HCT116 (cell line): ENCODE data around the gene DHRSX. TPM values are rescaled to one million over a fixed set of nuclear protein-coding genes. Genes with fewer than 3 reads are reported as not detected.

Experiments used
- ATAC-seq: fragments of 200-7000 bp; cut with Tn5 transposase; 2 replicates; pipeline ENCODE4 v1.9.1; 2020; ENCODE audit warnings: mild to moderate bottlenecking, moderate library complexity
- BruUV-seq: library from RNA; stranded (reverse); fragments of 400-500 nt; replicated peaks from 2 replicates; lab custom pipeline; 2021; lab: Mats Ljungman, UMichigan
- CTCF ChIA-PET: fragments of 300-600 bp; sonication (Branson Sonifier 250); formaldehyde crosslinking; loops from one replicate; lab custom pipeline; 2021; ENCODE audit warnings: antibody characterized with exemption; lab: Charles Lee
- POLR2A ChIA-PET: fragments of 300-600, 350-600 bp; sonication (Branson Sonifier 250); formaldehyde crosslinking; loops from one replicate; lab custom pipeline; 2021; ENCODE audit warnings: antibody characterized with exemption; lab: Charles Lee
- RAD21 ChIA-PET, 2 experiments: fragments of 300-600 bp; sonication (Branson Sonifier 250); formaldehyde crosslinking; loops; one replicate each; lab custom pipeline; 2023; ENCODE audit warnings: low total read pairs in 2 of 2; ENCODE audit not compliant: uncharacterized antibody in 2 of 2, unreplicated experiment in 2 of 2, low non-redundant PET in 1 of 2; lab: Charles Lee
- DNase-seq: peaks from one replicate; pipeline ENCODE4 v3.0.0-alpha.2; 2010; ENCODE audit warnings: low read depth, low spot score
- H2AFZ ChIP-seq: fragments of 200-600 bp; shearing (Covaris generic), sonication (generic); 2 replicates; pipeline ENCODE4 v1.6.1; 2017; ENCODE audit warnings: low read depth, mixed run types, mixed read lengths, antibody characterized with exemption, low read length; ENCODE audit not compliant: poor library complexity, severe bottlenecking
- H3K27ac ChIP-seq: 2 replicates; pipeline ENCODE4 v1.5.1; 2012; ENCODE audit warnings: low read depth, low read length
- H3K27me3 ChIP-seq: fragments of 200-600 bp; sonication (generic); 2 replicates; pipeline ENCODE4 v1.6.1; 2016; ENCODE audit warnings: mixed run types, low read length, mixed read lengths; ENCODE audit not compliant: insufficient read depth
- H3K36me3 ChIP-seq, 2 experiments: fragments of 200-500 bp in 1 of 2; fragments of 200-600 bp in 1 of 2; sonication (Bioruptor generic) in 1 of 2; sonication (generic) in 1 of 2; 2 replicates each; pipeline versions ENCODE4 v1.5.1 to v1.6.1; 2014 to 2016; ENCODE audit warnings: low read length in 2 of 2, inconsistent platforms in 1 of 2, mixed read lengths in 1 of 2, mixed run types in 1 of 2; ENCODE audit not compliant: insufficient read depth in 2 of 2, control insufficient read depth in 1 of 2
- H3K4me1 ChIP-seq, 2 experiments: fragments of 200-600 bp in 1 of 2; sonication (generic) in 1 of 2; 2 replicates each; pipeline versions ENCODE4 v1.5.1 to v1.6.1; 2012 to 2017; ENCODE audit warnings: low read length in 2 of 2, inconsistent platforms in 1 of 2, mild to moderate bottlenecking in 1 of 2, mixed read lengths in 1 of 2, mixed run types in 1 of 2, moderate library complexity in 1 of 2; ENCODE audit not compliant: insufficient read depth in 2 of 2, control insufficient read depth in 1 of 2
- H3K4me2 ChIP-seq: fragments of 200-600 bp; sonication (generic); 2 replicates; pipeline ENCODE4 v1.6.1; 2017; ENCODE audit warnings: mixed run types, low read length, mixed read lengths
- H3K4me3 ChIP-seq, 2 experiments: fragments of 200-600 bp in 1 of 2; sonication (generic) in 1 of 2; replicated peaks in 1 of 2; 2 replicates each; pipeline ENCODE4 v1.5.1; 2011 to 2016; ENCODE audit warnings: low read length in 2 of 2, control low read depth in 1 of 2, low read depth in 1 of 2, mild to moderate bottlenecking in 1 of 2, mixed read lengths in 1 of 2, mixed run types in 1 of 2
- H3K79me2 ChIP-seq: fragments of 200-600 bp; sonication (generic); 2 replicates; pipeline ENCODE4 v1.6.1; 2017; ENCODE audit warnings: mild to moderate bottlenecking, mixed run types, low read length, moderate library complexity, mixed read lengths; ENCODE audit not compliant: insufficient read depth
- H3K9ac ChIP-seq: fragments of 200-600 bp; sonication (generic); 2 replicates; pipeline ENCODE4 v1.6.1; 2016; ENCODE audit warnings: low read length, mixed read lengths
- H3K9me2 ChIP-seq: fragments of 200-600 bp; sonication (generic), shearing (Covaris generic); 2 replicates; pipeline ENCODE4 v1.6.1; 2017; ENCODE audit warnings: mixed run types, mild to moderate bottlenecking, moderate library complexity; ENCODE audit not compliant: insufficient read depth
- H3K9me3 ChIP-seq, 2 experiments: fragments of 200-500 bp in 1 of 2; fragments of 200-600 bp in 1 of 2; sonication (Bioruptor generic) in 1 of 2; sonication (generic) in 1 of 2; 2 replicates each; pipeline ENCODE4 v1.6.1; 2014 to 2017; ENCODE audit warnings: low read length in 2 of 2, mixed read lengths in 2 of 2, inconsistent platforms in 1 of 2, low read depth in 1 of 2, mild to moderate bottlenecking in 1 of 2, mixed run types in 1 of 2, moderate library complexity in 1 of 2; ENCODE audit not compliant: control insufficient read depth in 1 of 2, insufficient read depth in 1 of 2
- H4K20me1 ChIP-seq: fragments of 200-600 bp; sonication (generic), shearing (Covaris generic); 2 replicates; pipeline ENCODE4 v1.6.1; 2017; ENCODE audit warnings: mixed run types, mild to moderate bottlenecking, moderate library complexity; ENCODE audit not compliant: insufficient read depth
- CBX3 ChIP-seq: IDR thresholded peaks from 2 replicates; pipeline ENCODE4 v1.6.1; 2012; ENCODE audit warnings: low read depth
- CTCF ChIP-seq, 3 experiments: fragments of 200-600 bp in 1 of 3; sonication (generic) in 1 of 3; IDR thresholded peaks in 2 of 3; conservative IDR thresholded peaks in 1 of 3; 2 replicates each; pipeline ENCODE4 v1.5.1; 2012 to 2017; ENCODE audit warnings: low read depth in 2 of 3, low read length in 2 of 3, antibody characterized with exemption in 1 of 3, borderline replicate concordance in 1 of 3, control low read depth in 1 of 3, mild to moderate bottlenecking in 1 of 3, mixed read lengths in 1 of 3, mixed run types in 1 of 3, moderate library complexity in 1 of 3; ENCODE audit not compliant: insufficient read depth in 1 of 3
- EZH2 ChIP-seq: fragments of 200-600 bp; sonication (generic); IDR thresholded peaks from 2 replicates; pipeline ENCODE4 v1.6.1; 2017; ENCODE audit warnings: antibody characterized with exemption, mixed run types
- EZH2phosphoT487 ChIP-seq: fragments of 200-600 bp; IDR thresholded peaks from 2 replicates; pipeline ENCODE4 v1.6.1; 2018; ENCODE audit warnings: antibody characterized with exemption, borderline replicate concordance
- FOSL1 ChIP-seq: IDR thresholded peaks from 2 replicates; pipeline ENCODE4 v1.6.1; 2012; ENCODE audit warnings: low read depth
- JUND ChIP-seq: IDR thresholded peaks from 2 replicates; pipeline ENCODE4 v1.6.1; 2012
- POLR2A ChIP-seq: IDR thresholded peaks from 2 replicates; pipeline ENCODE4 v1.7.0; 2011; ENCODE audit warnings: borderline replicate concordance; ENCODE audit not compliant: insufficient read depth, insufficient read length; ENCODE audit errors: extremely low read depth
- RAD21 ChIP-seq: IDR thresholded peaks from 2 replicates; pipeline ENCODE4 v1.6.1; 2012; ENCODE audit warnings: low read depth, mild to moderate bottlenecking
- REST ChIP-seq: IDR thresholded peaks from 2 replicates; pipeline ENCODE4 v1.6.1; 2012; ENCODE audit warnings: low read depth
- SIN3A ChIP-seq: IDR thresholded peaks from 2 replicates; pipeline ENCODE4 v1.6.1; 2012; ENCODE audit warnings: low read depth
- SP1 ChIP-seq: IDR thresholded peaks from 2 replicates; pipeline ENCODE4 v1.6.1; 2012; ENCODE audit warnings: low read depth
- SRF ChIP-seq: IDR thresholded peaks from 2 replicates; pipeline ENCODE4 v1.6.1; 2012; ENCODE audit warnings: low read depth
- TCF7L2 ChIP-seq: IDR thresholded peaks from 2 replicates; pipeline ENCODE4 v1.7.0; 2011; ENCODE audit warnings: borderline replicate concordance, inconsistent platforms; ENCODE audit not compliant: insufficient read depth, insufficient read length; ENCODE audit errors: extremely low read depth
- YY1 ChIP-seq: IDR thresholded peaks from 2 replicates; pipeline ENCODE4 v1.6.1; 2011; ENCODE audit warnings: low read length, low read depth, moderate library complexity, mild to moderate bottlenecking; ENCODE audit not compliant: insufficient replicate concordance; ENCODE audit errors: extremely low read depth
- ZBTB33 ChIP-seq: IDR thresholded peaks from 2 replicates; pipeline ENCODE4 v1.6.1; 2011; ENCODE audit warnings: mild to moderate bottlenecking, low read length, moderate library complexity; ENCODE audit not compliant: insufficient replicate concordance; ENCODE audit errors: extremely low read depth
- ZFX ChIP-seq: fragments of 450-650 bp; IDR thresholded peaks from 2 replicates; pipeline ENCODE4 v1.6.1; 2017
- intact Hi-C: fragments of 100-400 bp; cut with micrococcal nuclease; formaldehyde crosslinking; loops from 2 replicates; pipeline ENCODE4 v1.10.0; 2022
- total RNA-seq: library from RNA; stranded (reverse); gene quantifications from one replicate; pipeline ENCODE4 v1.2.1, GENCODE V29; 2021; ENCODE audit not compliant: unreplicated experiment
- TF ChIP-seq, protein P1 (sequence below): IDR thresholded peaks from 2 replicates; pipeline ENCODE4 v1.6.1; 2012

Gene DHRSX
- total RNA-seq, 1 experiment from 2014 or later = 11.9 TPM

DNA sequence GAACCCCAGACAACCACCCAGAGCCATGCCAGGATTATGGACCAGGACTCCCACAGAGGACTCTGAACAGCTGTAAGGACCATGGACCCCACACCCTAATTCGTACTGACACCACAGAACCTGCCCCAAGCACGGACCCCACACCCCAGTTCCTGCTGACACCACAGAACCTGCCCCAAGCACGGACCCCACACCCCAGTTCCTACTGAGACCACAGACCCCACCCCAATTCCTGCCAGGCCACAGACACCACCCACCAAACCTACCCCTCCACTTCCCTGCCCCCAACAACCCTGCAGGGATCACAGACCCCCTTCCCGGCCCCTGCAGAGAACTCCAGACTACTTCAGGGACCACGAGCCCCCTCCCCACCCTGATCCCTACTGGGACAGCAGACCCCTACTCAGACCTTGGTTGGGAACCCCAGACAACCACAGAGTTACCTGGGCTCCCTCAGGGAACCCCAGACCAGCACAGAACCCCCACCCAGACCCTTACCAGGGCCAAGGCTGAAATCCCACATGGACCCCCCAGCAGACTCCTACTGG, 1.4 kb upstream of the DHRSX start:
- no peak overlapping the region for H3K9ac ChIP-seq
- no peaks in the 10 kb centered on the region for H3K9me2 ChIP-seq
- TF ChIP-seq ZBTB33 (no peak), JUND (no peak), EZH2 (no peak), ZFX (no peak), SP1 (no peak), CBX3 (no peak), SIN3A (no peak), FOSL1 (no peak), REST (no peak), POLR2A (no peak), CTCF (IDR thresholded peaks at IDR 0.05 in 2 of 3, conservative IDR thresholded peaks at IDR 0.05 in 1 of 3; ENCODE audit: borderline replicate concordance in 1 of 3, insufficient read depth in 1 of 3, low read depth in 2 of 3, low read length in 2 of 3) (no peak), RAD21 (no peak), TCF7L2 (no peak), YY1 (no peak), SRF (no peak), EZH2phosphoT487 (no peak)
- TF ChIP-seq, protein P1, sequence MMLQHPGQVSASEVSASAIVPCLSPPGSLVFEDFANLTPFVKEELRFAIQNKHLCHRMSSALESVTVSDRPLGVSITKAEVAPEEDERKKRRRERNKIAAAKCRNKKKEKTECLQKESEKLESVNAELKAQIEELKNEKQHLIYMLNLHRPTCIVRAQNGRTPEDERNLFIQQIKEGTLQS = no peak
- intact Hi-C loops = no loop called here
- H3K79me2 ChIP-seq = peaks cover 31% of the 10 kb centered on the region
- no peaks in the 10 kb centered on the region; a peak in 1 of 4 replicates for H3K36me3 ChIP-seq
- H3K27me3 ChIP-seq = no peaks in the 10 kb centered on the region
- no TSS peak for BruUV-seq
- no peak overlapping the region for H3K4me2 ChIP-seq
- ATAC-seq (no peak), DNase-seq (no peak)
- POLR2A ChIA-PET = no interaction called here
- no peak overlapping the region for H2AFZ ChIP-seq
- CTCF ChIA-PET = no interaction called here
- no peak overlapping the region for H3K27ac ChIP-seq
- RAD21 ChIA-PET = no interaction called here
- no peaks in the 10 kb centered on the region for H4K20me1 ChIP-seq
- H3K4me1 ChIP-seq = peaks cover 3 to 6% of the 10 kb centered on the region in 2 experiments; a peak in 2 of 4 replicates
- no peaks in the 10 kb centered on the region for H3K9me3 ChIP-seq
- H3K4me3 ChIP-seq = no peak overlapping the region
